SH-SY5Y (cell line): ENCODE data around the gene KDM4C.

Source experiments
- GATA2 ChIP-seq: IDR thresholded peaks from 2 replicates; pipeline ENCODE4 v1.6.1; 2011; ENCODE audit warnings: mild to moderate bottlenecking, low read depth, low read length
- GATA3 ChIP-seq: IDR thresholded peaks from 2 replicates; pipeline ENCODE4 v1.6.1; 2011; ENCODE audit warnings: low read depth, mild to moderate bottlenecking, low read length, moderate library complexity

KDM4C gene

DNA sequence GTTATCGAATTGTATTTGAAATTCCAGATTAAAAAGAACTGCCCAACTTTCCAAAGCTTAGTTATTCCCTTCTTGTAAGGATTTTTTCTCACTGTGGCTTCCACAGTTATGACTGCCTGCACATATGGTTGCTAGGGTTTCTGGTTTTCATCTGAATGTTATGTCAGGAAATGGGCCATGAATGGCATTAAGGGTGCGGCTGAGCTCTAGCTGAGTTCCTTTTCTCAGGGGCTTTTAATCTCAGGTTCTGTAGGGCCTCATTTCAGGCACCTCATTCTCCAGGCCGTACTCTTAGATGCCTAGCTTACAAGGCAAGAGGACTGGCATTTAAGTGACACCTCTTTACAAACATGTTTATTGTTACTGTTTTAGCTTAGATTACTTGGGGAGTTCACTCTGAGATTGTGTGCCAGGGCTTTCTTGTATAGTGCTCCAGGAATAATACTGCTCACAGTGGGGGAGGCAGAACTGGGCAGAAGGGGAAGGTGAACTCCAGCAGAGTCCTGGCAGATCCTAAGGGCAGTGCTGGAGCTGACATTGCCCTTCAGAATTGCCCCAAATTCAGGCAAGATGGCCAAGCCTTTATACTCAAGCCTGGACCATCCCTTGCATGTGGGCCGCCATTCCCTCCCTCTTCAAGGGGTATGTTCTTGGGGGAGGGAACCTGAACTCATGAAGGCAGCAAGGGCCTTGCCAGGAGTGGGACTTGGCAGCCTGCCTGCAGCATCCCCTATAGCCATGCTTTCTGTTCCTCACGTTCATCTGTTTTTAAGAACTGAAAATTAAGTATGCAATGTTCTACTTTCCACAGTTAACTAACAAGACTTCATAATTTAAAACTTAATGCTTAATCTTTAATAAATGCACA is 111.5 kb downstream of the KDM4C start:
- no peak for TF ChIP-seq GATA2
- TF ChIP-seq GATA3, result no peak

DNA sequence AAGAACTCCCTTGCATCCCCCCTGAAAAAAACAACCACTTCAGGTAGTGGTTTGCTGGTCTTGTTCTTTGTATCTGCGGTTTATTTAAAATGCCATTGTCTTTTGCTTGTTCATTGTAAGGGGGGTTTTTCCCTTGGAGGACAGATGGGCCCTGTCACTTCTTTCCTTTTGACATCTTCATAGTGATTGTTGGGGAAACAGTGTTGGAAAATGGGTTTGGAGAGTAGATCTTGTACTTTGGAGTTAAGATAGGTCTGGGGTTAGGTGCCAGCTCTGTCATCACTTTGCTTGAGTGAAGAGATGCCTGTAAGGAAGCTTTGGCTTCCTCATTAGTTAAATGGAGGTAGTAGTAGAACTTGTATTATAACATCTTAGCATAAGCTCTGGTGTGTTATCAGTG is 112.4 kb downstream of the KDM4C start:
- TF ChIP-seq GATA2, result no peak
- no peak for TF ChIP-seq GATA3

DNA sequence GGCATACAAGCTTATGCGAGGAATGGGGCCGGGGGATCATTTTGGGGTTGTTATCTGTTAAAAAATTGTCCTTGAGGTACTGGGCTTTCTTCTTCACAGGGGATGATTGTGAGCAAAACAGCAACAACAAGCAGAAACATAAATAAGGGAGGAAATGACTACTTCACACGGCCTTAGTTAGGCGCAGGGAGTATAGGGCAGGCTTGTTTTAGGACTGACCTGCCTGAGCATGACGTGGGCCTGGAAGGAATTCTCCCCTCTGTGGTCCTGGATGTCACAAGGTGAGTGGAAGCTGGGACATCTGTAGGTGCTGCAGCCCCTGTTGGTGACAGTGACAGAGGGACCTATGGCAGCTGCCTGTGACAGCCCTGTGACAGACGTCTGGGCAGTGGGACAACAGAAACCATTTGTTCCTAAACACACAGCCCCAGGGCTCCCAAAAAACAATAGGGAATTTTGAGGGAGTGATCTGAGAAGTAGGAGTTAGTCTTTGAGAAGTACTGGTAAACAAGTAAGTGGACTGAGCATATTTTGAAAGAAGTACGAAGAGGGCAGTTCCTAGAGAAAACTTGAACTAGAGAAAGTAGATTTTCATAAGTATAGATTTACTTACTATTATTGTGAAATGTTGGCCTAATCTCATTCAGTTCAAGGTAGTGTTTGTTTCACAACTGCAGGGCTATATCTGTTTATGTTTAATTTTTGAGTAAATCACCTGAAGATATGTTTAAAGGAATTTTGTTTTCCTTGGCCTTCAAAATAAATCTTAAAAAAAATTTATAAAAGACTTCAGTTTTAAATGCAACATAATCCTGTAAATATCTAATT is 113.1 kb downstream of the KDM4C start:
- no peak for TF ChIP-seq GATA3

DNA sequence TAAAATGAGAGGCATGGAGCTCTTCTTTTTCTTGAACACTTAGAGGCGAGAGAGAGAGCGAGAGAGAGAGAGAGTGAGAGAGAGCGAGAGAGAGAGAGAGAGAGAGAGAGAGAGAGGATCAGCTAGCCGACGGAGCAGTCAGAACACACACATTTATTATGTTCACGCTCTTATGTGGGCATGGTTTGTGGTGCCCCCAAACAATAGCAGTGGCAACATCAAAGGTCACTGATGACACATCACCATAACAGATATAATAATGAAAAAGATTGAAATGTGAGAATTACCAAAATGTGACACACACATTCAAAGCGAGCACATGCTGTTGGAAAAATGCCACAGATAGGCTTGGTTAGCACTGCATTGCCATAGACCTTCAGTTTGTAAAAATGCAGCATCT is 116.1 kb downstream of the KDM4C start:
- TF ChIP-seq GATA2 (no peak), GATA3 (no peak)

- TF ChIP-seq GATA3, result no peak
- TF ChIP-seq GATA2, result no peak
These were observed 118.6 kb downstream of the KDM4C start for GRCh38 chr9:6876195-6876894.

DNA sequence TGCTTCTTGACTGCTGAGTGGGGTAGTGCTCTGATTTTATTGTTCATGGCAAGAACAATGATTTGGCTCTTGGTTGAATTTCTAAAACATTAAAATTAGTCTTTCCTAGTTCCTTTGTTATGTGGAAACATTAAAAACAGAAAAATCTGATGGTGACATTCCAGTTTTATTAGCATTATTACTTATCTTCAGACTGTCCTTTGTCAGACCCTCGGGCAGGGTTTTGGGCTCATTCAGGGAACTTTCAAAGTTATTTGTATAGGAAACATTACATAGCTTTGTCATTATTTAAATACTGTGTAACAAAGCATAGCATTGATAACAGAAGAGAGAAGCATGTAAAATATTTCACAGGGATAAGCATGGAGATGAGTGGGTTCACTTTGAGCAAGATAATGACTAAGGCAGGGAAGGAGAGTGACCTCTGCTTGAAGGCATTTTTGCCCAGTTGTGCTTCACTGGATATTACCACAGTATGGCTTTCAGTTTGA is 119.9 kb downstream of the KDM4C start:
- no peak for TF ChIP-seq GATA3

DNA sequence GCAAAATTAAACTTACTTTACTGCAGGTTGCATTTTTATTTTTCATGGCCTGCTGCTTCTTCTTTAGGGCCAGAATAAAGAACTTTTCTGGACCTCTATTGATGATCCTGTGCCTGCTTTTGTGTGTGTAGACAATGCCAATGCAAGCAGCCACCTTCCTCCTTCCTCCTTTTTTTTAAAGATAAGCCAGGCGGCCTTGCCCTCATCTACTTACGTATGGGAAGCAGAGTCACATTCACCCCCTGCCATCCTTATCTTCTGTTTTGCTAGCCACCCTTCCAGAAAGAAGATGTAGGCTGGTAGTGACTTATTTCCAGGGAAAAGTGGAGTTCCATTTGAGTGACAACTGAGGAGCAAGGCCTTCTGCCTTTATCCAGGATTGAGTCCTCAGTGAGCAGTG is 122.9 kb downstream of the KDM4C start:
- TF ChIP-seq GATA2 (no peak), GATA3 (no peak)

DNA sequence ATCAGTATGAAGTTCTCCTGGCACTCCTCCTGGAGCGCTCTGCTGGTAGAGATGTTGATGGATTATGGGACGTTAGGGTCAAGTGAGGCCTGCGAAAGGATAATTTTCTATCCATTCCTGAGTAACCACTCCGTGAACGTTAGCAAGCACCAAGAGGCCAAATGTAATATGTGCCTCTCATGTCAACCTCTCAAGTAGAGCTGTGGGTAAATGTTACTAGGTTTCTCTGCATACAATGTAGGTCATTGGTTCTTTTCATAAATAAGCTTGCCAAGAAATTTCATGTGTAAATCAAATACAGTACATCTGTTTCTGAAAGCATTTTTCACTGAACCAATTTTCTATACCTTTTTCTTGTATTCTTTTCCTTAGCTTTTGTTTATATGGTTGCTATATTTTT is 126.3 kb downstream of the KDM4C start:
- TF ChIP-seq GATA2 (no peak), GATA3 (no peak)

GRCh38 chr9:6884990-6885389 is 127.2 kb downstream of the KDM4C start:
- no peak for TF ChIP-seq GATA3
- TF ChIP-seq GATA2, result no peak

GRCh38 chr9:6887051-6887450 is 129.3 kb downstream of the KDM4C start:
- TF ChIP-seq GATA3 (no peak), GATA2 (no peak)

DNA sequence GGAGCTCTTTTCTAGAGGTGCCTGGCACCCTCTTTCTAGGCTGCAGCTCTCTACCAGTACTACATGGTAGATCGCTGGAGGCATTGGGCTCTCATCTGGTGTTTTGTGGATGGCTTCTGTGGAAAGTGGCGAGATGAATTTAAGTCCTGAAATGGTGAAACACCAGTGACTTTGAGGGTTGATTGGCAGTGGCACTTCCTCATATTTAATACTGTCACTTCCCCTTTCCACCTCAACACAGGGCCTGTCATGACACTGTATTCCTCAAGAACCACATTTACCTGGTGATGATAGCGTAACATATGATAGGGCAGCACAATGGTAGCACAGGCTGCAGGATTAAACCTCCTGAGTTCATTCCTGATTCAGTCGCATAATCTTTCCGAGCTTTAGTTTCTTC is 132.1 kb downstream of the KDM4C start:
- TF ChIP-seq GATA2, result no peak
- TF ChIP-seq GATA3, result no peak

GRCh38 chr9:6893350-6894131 is 135.8 kb downstream of the KDM4C start:
- TF ChIP-seq GATA2, result no peak
- no peak for TF ChIP-seq GATA3

GRCh38 chr9:6894135-6894534 is 136.4 kb downstream of the KDM4C start:
- TF ChIP-seq GATA3 (no peak), GATA2 (no peak)
